Tibial nerve (tissue), 4 donors: ENCODE measurements around the gene NSFL1C.
"Not testable (repeated sequence)": the region's sequence is repeated elsewhere in the genome, so short reads cannot be mapped to it uniquely, and the experiment has no call there.

ENCODE experiments used
- EP300 ChIP-seq, 2 donors: sonication (generic); formaldehyde crosslinking; IDR thresholded peaks; one replicate each; pipeline ENCODE4 v1.6.1; 2017; ENCODE audit warnings: antibody characterized with exemption in 2 of 2, mild to moderate bottlenecking in 1 of 2
- POLR2A ChIP-seq, 2 donors: fragments of 450-650 bp; IDR thresholded peaks; one replicate each; pipeline ENCODE4 v1.6.1; 2017; ENCODE audit warnings: antibody characterized with exemption in 2 of 2, mild to moderate bottlenecking in 2 of 2, moderate library complexity in 2 of 2
- TF ChIP-seq, protein P1 (sequence below), 5 experiments: fragments of 200-600 bp in 3 of 5; fragments of 450-650 bp in 2 of 5; sonication (generic) in 3 of 5; IDR thresholded peaks; one replicate each; pipeline ENCODE4 v1.5.1; 2016 to 2019; ENCODE audit warnings: antibody characterized with exemption in 5 of 5, mild to moderate bottlenecking in 3 of 5, moderate library complexity in 2 of 5

DNA sequence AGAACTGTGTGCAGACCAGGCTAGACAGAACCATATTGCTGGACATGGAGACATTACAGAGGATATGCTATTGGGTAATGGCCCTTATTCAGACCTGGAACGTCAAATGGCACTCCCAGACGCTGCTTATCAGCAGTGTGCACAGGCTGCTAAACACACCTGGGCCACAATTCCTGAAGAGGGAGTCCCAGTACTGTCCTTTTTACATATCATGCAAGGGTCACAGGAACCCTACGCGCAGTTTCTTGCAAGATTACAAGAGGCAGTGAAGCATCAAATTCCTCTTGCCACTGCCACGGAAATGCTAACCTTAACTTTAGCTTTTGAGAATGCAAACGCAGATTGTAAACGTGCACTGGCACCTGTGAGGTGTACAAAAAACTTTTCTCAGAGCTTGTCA, 68.5 kb downstream of the NSFL1C start:
- TF ChIP-seq, protein P1, sequence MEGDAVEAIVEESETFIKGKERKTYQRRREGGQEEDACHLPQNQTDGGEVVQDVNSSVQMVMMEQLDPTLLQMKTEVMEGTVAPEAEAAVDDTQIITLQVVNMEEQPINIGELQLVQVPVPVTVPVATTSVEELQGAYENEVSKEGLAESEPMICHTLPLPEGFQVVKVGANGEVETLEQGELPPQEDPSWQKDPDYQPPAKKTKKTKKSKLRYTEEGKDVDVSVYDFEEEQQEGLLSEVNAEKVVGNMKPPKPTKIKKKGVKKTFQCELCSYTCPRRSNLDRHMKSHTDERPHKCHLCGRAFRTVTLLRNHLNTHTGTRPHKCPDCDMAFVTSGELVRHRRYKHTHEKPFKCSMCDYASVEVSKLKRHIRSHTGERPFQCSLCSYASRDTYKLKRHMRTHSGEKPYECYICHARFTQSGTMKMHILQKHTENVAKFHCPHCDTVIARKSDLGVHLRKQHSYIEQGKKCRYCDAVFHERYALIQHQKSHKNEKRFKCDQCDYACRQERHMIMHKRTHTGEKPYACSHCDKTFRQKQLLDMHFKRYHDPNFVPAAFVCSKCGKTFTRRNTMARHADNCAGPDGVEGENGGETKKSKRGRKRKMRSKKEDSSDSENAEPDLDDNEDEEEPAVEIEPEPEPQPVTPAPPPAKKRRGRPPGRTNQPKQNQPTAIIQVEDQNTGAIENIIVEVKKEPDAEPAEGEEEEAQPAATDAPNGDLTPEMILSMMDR (IDR thresholded peaks at IDR 0.05) = peak in 1 of 5 experiments; percentile 10
- TF ChIP-seq EP300, POLR2A (IDR thresholded peaks at IDR 0.05): not testable (repeated sequence)
